Astrocyte of the cerebellum (primary cell): ENCODE data around the gene LYPD3.

Source experiments
- DNase-seq: peaks from one replicate; pipeline ENCODE4 v3.0.0-alpha.2; 2011; ENCODE audit warnings: low read depth
- H3K4me3 ChIP-seq: 2 replicates; pipeline ENCODE4 v1.5.1; 2011; ENCODE audit warnings: mild to moderate bottlenecking, low read depth, low read length, moderate library complexity
- CTCF ChIP-seq: IDR thresholded peaks from 2 replicates; pipeline ENCODE4 v1.5.1; 2012; ENCODE audit warnings: low read length, low read depth, moderate library complexity, mild to moderate bottlenecking; ENCODE audit errors: missing control alignments
- in situ Hi-C: cut with HindIII; loops from 2 replicates; pipeline ENCODE4 v1.10.0; 2017; ENCODE audit warnings: low sequenced_read_pairs

LYPD3 gene

DNA sequence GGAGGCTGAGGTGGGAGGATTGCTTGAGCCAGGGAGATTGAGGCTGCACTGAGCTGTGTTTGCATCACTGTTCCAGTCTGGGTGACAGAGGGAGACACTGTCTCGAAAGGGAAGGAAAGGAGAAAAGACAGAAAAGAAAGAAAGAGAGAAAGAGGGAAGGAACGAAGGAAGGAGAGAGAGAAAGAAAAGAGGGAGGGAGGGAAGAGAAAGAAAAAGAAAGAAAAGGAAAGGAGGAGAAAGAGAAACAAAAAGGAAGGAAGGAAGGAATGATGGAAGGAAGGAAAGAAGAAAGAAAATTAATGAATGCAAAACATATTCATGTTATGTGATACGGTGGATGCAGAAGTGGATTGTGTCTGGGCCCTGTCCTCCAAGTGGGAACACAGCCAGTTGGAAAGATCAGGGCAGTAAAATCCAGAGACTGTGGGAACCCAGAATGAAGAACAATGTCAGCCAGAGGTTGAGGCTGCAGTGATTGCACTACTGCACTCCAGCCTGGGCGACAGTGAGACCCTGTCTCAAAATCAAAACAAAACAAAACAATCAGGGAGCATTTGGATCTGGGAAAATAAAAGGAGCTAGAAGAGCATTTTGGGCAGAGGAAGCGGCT is 32.9 kb upstream of the LYPD3 start:
- no peak overlapping the region for H3K4me3 ChIP-seq
- in situ Hi-C loops = no loop called here
- TF ChIP-seq CTCF = no peak
- DNase-seq = no peak

DNA sequence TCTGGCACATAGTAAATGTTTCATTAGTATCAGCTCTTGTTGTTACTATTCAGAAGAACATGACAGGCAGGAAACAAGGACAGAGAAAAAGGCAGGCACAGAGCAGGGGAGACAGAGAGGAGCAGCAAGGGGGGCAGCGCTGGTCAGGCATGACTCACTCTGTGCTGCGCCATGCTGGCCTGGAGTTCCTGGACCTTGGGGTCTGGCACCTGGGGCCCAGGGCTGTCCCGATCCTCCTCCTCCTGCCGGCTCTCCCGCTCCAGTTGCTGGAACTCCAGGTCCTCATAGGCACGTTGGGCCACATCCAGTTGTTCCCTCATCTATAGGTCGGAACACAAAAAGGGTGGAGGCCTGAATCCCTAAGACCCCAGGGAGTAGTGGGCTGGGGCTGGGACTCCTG is 31.6 kb upstream of the LYPD3 start:
- no peak for DNase-seq
- no peak for TF ChIP-seq CTCF
- in situ Hi-C loops = no loop called here
- no peak overlapping the region for H3K4me3 ChIP-seq

- in situ Hi-C loops = no loop called here
- DNase-seq = no peak
- no peak overlapping the region for H3K4me3 ChIP-seq
- no peak for TF ChIP-seq CTCF
Measured at GRCh38 chr19:43495082-43495481, 29.7 kb upstream of the LYPD3 start.

DNA sequence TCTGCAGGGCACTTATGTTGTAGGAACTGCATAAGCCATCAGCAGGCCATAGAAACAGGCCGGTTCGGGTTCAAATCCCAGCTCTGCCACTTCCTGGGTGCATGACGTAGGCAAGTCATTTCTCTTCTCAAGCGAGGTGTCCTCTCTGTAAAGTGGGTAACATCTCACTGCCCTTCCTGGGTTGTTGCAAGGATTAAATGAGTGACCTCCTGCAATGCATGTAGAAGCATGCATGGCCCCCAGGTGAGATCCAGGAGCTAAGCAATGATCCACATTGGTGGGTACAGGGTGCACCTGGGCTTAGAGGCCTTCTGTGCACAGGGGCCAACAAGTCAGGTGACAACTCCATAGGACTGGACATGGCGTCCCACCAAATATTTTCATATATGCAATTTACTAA is 25.4 kb upstream of the LYPD3 start:
- in situ Hi-C loops = no loop called here
- no peak for DNase-seq
- no peak for TF ChIP-seq CTCF
- H3K4me3 ChIP-seq = no peak overlapping the region

GRCh38 chr19:43489979-43490599 is 24.7 kb upstream of the LYPD3 start:
- in situ Hi-C loops = no loop called here
- H3K4me3 ChIP-seq = no peak overlapping the region
- DNase-seq = no peak
- no peak for TF ChIP-seq CTCF

GRCh38 chr19:43489310-43489709 is 23.9 kb upstream of the LYPD3 start:
- TF ChIP-seq CTCF = no peak
- no peak overlapping the region for H3K4me3 ChIP-seq
- in situ Hi-C loops = no loop called here
- no peak for DNase-seq
